IMR-90 (cell line): ENCODE data around the gene CPNE2.

Experiments
- RAD21 ChIP-seq: IDR thresholded peaks from 2 replicates; pipeline ENCODE4 v1.6.1; 2012; ENCODE audit warnings: low read length, improper control_type of control experiment
- TF ChIP-seq, protein P1 (sequence below): fragments of 150-350 bp; IDR thresholded peaks from 2 replicates; pipeline ENCODE4 v1.6.1; 2016; ENCODE audit warnings: low read depth, mild to moderate bottlenecking, low read length, moderate library complexity, borderline replicate concordance
- TF ChIP-seq, protein P2 (sequence below): conservative IDR thresholded peaks from 2 replicates; pipeline ENCODE4 v1.5.1; 2012; ENCODE audit warnings: mild to moderate bottlenecking, low read depth, low read length, improper control_type of control experiment

DNA sequence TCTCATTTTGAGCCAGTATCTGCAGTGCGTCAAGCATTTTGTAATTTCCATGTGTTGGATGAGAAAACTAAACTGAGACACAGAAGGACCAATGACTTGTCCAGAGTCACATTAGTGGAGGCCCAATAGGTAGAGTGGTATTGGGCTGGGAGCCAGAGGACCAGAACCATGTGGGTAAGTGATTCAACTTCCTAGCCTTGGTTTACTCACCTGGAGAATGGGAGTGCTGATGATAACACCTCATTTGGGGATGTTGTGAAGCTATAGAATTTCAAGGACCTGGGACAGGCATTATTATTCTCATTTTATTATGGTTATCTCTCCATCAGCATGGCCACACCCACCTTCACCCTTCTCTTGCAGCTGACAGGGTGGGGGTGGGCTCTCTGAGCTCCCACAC, 8.1 kb downstream of the CPNE2 start:
- TF ChIP-seq, protein P1, sequence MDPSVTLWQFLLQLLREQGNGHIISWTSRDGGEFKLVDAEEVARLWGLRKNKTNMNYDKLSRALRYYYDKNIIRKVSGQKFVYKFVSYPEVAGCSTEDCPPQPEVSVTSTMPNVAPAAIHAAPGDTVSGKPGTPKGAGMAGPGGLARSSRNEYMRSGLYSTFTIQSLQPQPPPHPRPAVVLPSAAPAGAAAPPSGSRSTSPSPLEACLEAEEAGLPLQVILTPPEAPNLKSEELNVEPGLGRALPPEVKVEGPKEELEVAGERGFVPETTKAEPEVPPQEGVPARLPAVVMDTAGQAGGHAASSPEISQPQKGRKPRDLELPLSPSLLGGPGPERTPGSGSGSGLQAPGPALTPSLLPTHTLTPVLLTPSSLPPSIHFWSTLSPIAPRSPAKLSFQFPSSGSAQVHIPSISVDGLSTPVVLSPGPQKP = no peak
- TF ChIP-seq, protein P2, sequence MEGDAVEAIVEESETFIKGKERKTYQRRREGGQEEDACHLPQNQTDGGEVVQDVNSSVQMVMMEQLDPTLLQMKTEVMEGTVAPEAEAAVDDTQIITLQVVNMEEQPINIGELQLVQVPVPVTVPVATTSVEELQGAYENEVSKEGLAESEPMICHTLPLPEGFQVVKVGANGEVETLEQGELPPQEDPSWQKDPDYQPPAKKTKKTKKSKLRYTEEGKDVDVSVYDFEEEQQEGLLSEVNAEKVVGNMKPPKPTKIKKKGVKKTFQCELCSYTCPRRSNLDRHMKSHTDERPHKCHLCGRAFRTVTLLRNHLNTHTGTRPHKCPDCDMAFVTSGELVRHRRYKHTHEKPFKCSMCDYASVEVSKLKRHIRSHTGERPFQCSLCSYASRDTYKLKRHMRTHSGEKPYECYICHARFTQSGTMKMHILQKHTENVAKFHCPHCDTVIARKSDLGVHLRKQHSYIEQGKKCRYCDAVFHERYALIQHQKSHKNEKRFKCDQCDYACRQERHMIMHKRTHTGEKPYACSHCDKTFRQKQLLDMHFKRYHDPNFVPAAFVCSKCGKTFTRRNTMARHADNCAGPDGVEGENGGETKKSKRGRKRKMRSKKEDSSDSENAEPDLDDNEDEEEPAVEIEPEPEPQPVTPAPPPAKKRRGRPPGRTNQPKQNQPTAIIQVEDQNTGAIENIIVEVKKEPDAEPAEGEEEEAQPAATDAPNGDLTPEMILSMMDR = no peak
- TF ChIP-seq RAD21 = no peak
